HG03521 (cell line): Measurements from ENCODE around the gene SLC25A48.

Experiments used
- ATAC-seq: cut with Tn5 transposase; IDR thresholded peaks from one replicate; pipeline ENCODE4 v1.9.1; 2021; ENCODE audit warnings: mild to moderate bottlenecking, moderate library complexity; ENCODE audit not compliant: unreplicated experiment

The SLC25A48 gene

GRCh38 chr5:135834639-135835529 is at the start of gene SLC25A48:
SLC25A48 (plus strand) TSS chr5:135834663; CDS start chr5:135834848, 185 bp downstream.
- peak; percentile 82 for ATAC-seq

GRCh38 chr5:135800656-135801055 is 33.8 kb upstream of the SLC25A48 start:
- no peak for ATAC-seq

DNA sequence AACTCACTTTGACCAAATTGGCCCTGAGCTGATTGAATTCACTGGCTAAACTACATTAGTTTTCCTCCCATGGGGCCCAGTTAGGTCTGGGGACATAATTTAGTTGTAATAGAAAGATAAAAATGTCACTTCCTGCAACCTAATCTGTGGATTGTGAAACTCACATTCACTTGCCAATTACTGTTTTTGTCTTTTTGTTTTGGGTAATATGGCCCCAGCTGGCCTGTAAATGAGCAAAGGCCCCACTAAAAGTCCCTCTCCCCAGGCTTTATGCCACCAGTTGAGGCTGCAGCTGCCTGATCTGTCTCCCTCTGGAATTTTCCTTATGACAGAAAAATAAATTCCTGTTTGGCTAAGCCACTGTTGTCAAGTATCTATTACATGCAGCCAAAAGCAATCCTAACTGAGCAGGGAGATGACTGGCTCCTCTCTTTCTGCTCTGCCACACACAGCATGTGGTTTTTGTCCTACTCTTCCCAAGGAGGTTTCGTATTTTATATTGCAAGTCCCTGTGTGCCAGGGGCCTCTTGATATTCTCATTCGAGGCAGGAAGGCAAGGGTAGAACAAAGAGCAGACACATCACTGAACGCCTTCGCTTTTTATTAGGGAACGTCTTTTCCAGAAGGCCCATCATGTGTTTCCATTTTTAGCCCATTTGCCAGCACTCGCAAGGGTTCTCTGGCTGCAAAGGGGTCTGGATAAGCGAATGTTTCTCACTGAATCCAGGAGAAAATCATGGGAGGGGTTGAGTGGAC is 24.1 kb upstream of the SLC25A48 start:
- no peak for ATAC-seq

- no peak for ATAC-seq
Observed at GRCh38 chr5:135811007-135811406, 23.5 kb upstream of the SLC25A48 start.

DNA sequence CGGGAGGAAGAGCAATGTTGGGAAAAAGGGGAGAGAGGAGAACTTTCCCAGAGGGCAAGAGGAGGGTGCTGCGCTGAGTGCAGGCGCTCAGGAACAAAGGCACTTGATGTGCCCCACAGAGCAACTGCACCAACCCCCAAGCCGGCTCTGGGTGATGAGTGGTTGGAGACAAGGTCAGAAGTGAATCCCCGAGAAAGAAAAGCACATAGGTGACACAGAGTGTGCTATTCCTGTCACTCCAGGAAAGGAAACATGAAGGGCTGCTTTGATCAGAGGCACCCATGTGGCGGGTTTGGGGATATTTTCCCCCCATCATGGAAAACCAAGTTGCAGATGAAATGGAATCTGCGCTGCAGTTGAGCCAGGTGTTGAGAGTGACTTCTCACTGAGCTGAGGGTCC is 20.7 kb upstream of the SLC25A48 start:
- ATAC-seq: no peak

DNA sequence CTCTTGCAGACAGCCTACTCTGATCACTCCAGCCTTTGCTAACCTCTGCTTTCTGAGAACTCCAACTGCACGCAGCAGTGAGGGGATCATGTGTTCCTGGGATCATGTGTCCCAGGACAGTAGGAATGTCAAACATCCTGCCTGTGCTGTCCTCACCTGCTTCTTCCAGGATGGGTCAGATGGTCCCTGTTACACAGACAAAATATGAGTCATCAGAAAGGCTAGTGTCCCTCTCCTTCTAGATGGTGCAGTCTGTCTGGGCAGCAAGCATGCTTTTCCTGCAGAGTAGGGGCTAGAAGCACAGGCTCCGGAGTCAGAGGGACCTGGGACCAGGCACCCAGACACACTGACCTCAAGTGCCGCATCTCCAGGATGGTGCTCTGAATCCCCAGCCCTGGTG is 20.1 kb upstream of the SLC25A48 start:
- ATAC-seq: no peak

GRCh38 chr5:135814812-135815211 is 19.7 kb upstream of the SLC25A48 start:
- no peak for ATAC-seq

- no peak for ATAC-seq
Observed at GRCh38 chr5:135821061-135821801, 13.2 kb upstream of the SLC25A48 start.

GRCh38 chr5:135821802-135822201 is 12.7 kb upstream of the SLC25A48 start:
- ATAC-seq: no peak

DNA sequence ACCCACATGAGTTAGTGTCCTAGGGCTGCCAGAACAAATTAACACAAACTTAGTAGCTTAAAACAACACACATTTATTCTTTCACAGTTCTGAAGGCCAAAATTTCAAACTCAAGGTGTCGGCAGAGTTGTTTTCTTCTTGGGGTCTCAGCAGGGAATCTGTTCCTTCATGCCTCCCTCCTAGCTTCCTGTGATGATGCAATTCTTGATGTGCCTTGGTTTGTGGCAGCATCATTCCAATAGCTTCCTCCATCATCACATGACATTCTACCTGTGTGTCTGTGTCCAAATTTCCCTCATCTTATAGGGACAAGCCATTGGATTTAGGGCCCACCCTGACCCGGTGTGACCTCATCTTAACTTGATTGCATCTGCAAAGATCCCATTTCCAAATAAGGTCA is 12.2 kb upstream of the SLC25A48 start:
- no peak for ATAC-seq

GRCh38 chr5:135822959-135823358 is 11.5 kb upstream of the SLC25A48 start:
- ATAC-seq: no peak

GRCh38 chr5:135823881-135824280 is 10.6 kb upstream of the SLC25A48 start:
- no peak for ATAC-seq

DNA sequence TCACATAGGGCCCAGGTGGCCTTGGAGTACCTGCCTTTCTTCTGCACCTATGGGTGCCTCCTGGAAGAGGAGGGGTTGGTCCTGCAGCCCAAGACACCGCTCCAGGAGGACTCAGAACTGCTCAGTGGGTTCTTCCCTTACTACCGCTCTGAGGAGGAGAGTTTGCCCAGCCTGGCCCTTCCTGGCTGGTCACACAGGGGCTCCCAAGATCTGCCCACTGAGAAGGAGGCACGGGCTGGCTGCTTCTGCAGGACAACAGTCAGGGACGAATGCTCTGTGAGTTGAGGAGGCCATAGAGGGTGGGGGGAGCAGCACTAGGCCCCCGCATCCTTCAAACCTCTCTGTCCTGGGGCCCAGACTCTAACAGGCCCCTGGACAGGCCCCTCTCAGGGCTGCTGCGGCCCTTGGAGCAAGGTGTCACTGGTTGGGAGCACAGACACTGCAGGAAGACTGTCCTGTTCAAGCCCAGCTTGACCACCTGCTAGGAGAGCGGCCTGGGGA is 9.9 kb upstream of the SLC25A48 start:
- ATAC-seq: no peak

DNA sequence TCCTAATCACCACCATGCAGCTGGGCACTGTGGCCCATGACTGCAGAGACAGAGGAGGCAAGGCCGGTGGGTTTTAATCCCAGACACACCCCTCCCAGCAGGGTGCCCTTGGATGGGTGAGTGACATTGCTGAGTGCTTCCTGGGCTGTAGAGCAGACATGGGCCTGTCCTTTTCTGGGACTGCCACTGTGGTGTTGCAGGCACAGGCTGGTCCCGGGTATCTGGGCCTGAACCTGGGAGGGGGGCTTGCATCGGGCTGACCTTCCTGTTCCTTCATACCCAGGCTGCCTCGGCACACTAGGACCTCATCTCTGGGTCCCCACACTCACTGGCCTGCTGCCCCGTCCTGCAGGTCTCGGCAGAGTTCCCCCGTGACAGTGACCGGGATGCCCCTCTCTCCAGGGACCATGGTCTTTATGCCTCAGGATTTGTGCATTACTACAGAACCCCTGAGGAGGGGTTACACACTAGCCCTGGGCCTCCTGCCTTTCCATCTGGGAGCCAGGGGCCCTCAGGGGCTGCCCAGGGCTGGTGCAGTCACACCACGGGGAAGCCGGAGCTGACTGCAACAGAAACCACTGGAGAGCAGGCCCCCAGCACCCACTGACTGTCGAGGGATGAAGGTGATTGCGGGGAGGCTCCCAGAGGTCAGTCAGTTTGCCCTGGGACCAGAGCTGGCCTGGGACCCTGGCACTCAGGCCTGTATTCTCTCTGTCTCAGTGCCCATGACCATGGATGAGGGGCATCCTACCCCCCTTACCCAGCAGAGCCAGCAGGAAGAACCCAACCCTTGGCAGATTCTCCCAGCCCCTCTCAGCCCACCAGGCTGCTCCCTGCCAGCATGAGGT is 8.9 kb upstream of the SLC25A48 start:
- no peak for ATAC-seq

DNA sequence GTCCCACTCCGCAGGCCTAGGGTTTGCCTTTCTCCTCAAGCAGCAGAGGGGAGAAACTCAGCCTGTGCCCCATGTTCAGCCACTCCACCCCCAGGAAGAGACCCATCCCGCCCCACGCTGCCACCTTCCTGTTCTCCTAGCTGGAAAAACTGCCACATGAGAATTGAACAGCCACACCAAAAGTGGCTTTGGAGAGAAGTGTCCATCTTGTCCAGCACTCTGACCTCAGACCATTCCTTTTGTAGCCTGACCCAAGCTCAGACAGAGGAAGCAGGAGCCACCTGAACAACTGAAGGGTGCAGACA is 8.3 kb upstream of the SLC25A48 start:
- no peak for ATAC-seq

DNA sequence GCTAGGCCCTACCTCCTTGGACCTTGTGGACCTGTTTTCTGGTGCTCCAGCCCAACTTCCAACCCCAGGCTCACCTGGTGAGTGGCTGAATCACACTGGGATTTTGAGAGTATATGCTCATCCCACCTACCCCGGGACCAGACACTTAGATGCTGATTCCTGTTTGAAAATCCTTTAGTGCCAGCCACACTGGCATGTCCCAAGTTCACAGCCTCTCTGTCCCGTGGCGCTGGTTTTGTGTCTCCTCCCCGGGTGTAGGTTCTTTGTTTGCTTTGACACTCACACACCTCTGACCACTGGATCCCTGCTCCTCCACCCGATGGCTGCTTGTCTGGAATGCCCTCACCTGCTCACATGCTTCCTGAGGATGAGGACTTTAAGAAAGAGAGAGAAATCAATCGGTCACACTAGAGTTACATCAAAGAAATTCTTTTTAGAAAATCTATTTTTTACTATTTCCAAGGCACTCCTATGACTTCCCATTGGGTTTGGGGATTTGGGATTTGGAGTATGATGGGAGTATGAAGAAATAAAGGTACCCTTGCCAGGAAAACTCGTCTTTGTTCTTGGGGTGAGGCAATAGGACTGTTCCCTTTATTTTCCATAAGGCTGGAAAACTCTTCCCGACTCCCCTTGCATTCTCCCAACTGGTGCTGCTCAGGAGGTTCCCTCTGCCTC is 7.3 kb upstream of the SLC25A48 start:
- no peak for ATAC-seq

DNA sequence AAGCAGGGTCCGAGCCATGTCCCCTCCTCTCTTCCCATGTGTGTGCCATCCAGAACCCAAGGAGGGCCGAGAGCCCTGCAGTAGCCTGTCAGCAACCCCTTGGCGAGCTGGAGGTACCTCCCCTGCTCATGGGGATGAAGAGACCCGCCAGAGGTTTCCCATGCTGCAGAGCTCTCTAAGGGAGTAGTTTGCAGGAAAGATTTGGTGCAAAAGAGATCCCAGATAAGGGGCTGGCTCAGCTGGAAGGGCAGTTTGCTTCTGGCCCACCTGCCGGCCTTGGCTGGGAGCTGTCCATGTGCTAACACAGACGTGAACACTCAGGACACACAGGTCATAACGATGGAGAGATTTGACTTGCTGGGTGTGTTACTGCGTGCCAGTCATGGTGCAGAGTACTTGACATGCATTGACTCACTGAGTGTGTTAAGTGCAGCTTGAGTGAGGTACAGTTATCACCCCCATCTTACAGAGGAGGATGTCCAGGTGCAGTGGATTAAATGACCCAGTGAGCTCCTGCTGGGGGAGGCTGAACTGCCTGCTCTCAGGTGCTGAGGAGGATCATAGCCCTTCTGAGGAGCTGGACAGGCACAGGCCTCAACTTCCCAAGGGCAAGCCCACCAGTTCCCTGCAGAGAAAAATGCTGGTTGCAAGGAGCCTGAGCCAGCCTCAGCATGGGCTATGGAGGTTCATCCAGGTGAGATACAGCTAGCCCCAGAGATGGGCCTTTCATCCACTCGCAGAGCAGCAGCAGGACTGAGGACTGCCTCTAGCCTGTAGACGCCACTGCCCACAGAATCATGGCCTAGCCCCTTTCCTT is 6.3 kb upstream of the SLC25A48 start:
- no peak for ATAC-seq

DNA sequence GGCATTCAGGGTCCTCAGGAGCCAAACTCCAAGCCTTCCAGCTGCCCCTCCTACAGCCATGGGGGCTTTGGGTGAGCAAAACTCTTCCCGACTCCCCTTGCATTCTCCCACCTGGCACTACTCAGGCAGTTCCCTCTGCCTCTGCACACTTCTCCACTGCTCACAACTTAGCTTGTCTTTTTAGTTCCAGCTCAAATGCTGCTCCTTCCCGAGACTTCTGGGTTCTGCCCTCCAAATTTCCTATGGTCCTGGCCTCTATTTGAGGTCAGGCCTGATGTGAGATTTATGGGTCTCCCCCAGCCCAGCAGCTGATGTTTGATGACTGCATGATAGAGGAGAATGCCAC is 5.7 kb upstream of the SLC25A48 start:
- ATAC-seq: no peak

DNA sequence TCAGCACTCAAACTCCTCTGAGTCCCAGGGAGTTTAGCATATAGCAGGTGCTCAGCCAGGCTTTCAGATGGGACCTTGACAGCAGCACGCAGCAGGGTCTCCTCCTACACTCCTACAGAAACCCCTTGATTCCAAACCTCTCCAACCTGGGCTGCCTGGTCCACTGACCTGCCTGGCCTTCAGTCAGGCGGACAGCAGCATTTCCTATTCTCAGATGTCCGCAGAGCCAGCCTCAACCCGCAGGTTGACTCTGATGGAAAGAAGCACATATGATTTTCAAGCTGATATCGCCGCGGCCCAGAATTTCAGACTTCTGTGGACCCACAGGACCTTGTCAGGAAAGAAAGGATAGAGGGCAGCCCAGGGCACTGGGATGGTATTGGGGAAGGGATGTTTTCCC is 5.3 kb upstream of the SLC25A48 start:
- ATAC-seq: no peak
